Ammon's horn (tissue), 1 donor: ENCODE results near the gene QSER1.
"Not testable (repeated sequence)": the region's sequence is repeated elsewhere in the genome, so short reads cannot be mapped to it uniquely, and the experiment has no call there.

Source experiments
- DNase-seq: peaks from one replicate; pipeline ENCODE4 v3.0.0-alpha.2; 2016; ENCODE audit warnings: low spot score

The QSER1 gene

GRCh38 chr11:32892355-32893092 is at the start of gene QSER1:
QSER1 (plus strand) TSS chr11:32892811; CDS start chr11:32893126, 315 bp downstream.
- peak; percentile 71 for DNase-seq

- no peak for DNase-seq
These were observed 49.1 kb upstream of the QSER1 start for GRCh38 chr11:32843544-32843943.

DNA sequence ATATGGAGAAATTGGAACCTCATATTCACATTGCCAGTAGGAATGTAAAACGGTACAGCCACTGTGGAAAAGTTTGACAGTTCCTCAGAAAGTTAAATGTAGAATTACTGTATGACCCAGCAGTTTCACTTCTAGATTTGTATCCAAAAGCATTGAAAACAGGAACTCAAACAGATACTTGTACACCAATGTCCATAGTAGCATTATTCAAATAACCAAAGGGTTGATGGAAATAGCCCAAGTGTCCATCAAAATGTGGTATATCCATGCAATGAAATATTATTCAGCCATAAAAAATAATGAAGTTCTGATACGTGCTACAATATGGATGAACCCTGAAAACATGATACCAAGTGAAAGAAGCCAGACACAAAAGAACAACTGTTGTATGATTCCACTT is 45.1 kb upstream of the QSER1 start:
- peak; percentile 32 for DNase-seq

DNA sequence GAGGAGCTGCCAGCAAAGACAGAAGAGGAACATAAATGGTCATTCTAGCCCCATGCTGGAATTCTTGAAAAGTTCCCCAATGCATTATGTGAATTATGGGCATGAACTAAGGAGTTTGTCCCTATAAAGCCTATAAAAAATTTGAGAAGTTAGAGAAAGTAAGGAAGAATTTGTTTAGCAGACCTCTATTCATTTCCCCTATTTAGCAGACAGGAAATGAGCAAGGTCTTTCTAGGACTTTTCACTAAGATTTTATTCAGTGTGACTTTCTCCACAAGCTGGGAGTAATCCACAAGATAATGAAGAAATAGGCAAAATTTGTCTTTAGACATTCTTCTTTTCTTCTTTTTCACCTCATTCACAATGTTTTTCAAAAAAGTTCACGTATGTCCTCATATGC is 42.9 kb upstream of the QSER1 start:
- no peak for DNase-seq

GRCh38 chr11:32851251-32851650 is 41.4 kb upstream of the QSER1 start:
- peak; percentile 14 for DNase-seq

DNA sequence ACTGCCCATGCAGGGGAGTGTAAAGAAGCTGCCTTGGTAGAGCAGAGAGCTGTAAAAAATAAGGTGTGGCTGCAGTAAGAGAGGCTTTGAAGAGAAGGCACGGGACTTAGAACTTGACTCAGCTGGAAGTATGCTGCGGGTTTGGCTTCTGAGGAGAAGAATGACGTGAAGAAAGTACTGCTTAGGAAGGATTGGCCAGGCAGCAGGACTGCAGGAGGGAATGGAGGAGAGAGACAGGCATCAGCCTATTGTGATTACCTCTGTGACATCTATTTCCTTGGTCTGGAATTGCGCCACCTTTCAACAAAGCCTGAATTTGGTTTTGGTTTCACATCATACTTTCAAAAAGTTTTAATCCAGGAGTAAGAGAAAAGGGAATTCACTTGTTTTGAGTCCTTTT is 40.4 kb upstream of the QSER1 start:
- no peak for DNase-seq

- DNase-seq = no peak
These were observed 37.0 kb upstream of the QSER1 start for GRCh38 chr11:32855601-32856000.

GRCh38 chr11:32858731-32859130 is 33.9 kb upstream of the QSER1 start:
- no peak for DNase-seq

GRCh38 chr11:32861850-32862577 is 30.6 kb upstream of the QSER1 start:
- DNase-seq = no peak

DNA sequence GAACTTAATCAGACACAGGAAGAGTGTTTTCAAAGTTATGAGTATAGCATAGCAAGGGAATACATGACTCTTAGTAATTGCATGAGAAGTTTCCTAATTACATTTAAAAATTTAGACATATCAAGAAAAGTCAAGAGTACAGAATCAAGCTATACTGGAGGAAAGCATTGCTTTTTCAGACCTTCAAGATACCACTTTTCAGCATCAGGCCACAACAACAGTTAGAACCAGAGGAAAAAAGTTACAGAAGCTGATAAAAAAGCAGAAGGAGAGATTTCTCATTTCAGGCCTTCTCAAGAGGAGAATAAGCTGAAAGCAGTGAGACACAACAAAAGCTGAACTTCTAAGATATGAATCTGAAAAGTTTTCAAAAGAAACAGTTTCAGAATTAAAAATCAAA is 28.1 kb upstream of the QSER1 start:
- no peak for DNase-seq

GRCh38 chr11:32868752-32869151 is 23.9 kb upstream of the QSER1 start:
- not testable (repeated sequence) for DNase-seq

- DNase-seq = no peak
These were observed 21.9 kb upstream of the QSER1 start for GRCh38 chr11:32870676-32871075.

- no peak for DNase-seq
These were observed 18.5 kb upstream of the QSER1 start for GRCh38 chr11:32874132-32874531.

DNA sequence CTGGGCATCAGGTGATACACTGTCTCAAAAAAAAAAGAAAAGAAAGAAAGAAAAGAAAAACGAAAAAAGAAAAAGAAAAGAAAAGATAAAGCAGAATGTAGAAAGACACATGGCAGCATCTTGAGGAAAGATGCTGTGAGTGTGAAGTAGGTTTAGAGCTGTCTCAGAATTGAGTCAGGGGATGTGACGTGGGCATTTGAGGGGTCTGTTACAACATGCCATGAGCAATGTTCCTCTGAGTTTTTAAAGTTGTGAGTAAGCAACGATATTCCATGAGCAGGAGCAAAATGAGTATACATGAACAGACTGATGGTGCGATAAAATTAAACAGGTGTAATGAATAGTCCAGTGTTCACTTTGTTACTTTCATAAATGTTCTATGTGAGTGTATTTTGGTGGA is 11.3 kb upstream of the QSER1 start:
- no peak for DNase-seq

GRCh38 chr11:32883421-32883820 is 9.2 kb upstream of the QSER1 start:
- no peak for DNase-seq

- no peak for DNase-seq
These were observed 8.6 kb upstream of the QSER1 start for GRCh38 chr11:32884023-32884422.

DNA sequence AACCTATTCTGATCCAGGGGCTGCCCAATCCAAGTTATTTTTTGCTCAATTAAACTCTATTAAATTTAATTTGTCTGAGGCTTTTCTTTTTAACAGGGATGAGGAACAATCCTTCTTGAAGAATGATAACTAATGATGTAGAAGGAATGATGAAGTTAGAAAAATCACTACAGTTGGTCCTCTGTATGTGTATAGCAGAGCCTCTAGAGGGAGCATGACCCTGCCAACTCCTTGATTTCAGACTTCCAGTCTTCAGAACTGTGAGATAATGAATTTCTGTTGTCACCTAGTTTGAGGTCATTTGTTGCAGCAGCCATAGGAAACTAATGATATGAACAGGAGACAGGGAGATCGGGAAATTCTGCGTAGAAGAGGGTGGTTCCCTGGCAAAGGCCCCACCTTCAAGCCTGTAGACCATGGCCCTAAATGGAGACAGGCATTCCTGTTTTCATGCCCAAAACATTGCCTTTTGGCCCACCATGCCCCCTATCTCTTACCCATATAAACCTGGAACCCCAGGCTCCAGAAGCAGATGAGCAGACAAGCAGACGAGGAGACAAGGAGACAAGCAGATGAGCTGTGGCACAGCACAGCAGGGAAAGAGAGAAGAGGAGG is 7.7 kb upstream of the QSER1 start:
- DNase-seq = no peak

GRCh38 chr11:32885556-32885955 is 7.1 kb upstream of the QSER1 start:
- no peak for DNase-seq

- DNase-seq = no peak
These were observed 6.4 kb upstream of the QSER1 start for GRCh38 chr11:32886180-32886579.

- DNase-seq = not testable (repeated sequence)
These were observed 4.8 kb upstream of the QSER1 start for GRCh38 chr11:32887707-32888383.

DNA sequence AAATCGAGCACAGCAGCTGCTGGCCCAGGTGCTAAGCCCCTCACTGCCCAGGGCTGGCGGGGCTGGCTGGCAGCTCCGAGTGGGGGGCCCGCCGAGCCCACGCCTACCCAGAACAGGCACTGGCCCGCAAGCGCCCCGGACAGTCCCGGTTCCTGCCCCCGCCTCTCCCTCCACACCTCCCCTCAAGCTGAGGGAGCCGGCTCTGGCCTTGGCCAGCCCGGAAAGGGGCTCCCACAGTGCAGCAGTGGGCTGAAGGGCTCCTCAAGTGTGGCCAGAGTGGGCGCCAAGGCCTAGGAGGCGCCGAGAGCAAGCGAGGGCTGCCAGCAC is 4.3 kb upstream of the QSER1 start:
- DNase-seq = not testable (repeated sequence)

DNA sequence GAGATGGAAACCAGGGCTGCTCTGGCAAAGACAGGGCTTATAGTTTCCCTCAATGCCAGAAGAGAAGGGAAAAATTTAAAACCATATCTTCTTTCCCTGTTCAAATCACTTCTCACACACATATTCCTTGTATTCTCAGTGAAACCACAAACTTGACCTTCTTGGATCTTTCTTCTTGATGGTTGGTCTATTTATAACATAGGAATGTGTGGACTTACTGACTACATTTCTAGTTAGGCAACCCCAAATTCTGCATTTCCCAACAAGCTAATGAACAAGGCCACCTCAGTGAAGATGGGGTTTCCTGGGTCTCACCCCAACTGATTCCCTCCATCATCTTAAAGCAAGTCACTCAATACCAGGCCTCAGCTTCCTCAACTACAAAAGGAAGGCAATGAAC is 3.8 kb upstream of the QSER1 start:
- DNase-seq = no peak
